Activated CD8-positive, alpha-beta memory T cell treated with anti-CD3 and anti-CD28 coated beads for 1 hour (primary cell): ENCODE results near the gene GPC4.
"Not testable (repeated sequence)": the region's sequence is repeated elsewhere in the genome, so short reads cannot be mapped to it uniquely, and the experiment has no call there.

Experiments used
- DNase-seq, 2 donors: peaks; one replicate each; pipeline ENCODE4 v3.0.0-alpha.2; 2020; ENCODE audit warnings: low read depth in 1 of 2; ENCODE audit errors: extremely low read depth in 1 of 2

The GPC4 gene

DNA sequence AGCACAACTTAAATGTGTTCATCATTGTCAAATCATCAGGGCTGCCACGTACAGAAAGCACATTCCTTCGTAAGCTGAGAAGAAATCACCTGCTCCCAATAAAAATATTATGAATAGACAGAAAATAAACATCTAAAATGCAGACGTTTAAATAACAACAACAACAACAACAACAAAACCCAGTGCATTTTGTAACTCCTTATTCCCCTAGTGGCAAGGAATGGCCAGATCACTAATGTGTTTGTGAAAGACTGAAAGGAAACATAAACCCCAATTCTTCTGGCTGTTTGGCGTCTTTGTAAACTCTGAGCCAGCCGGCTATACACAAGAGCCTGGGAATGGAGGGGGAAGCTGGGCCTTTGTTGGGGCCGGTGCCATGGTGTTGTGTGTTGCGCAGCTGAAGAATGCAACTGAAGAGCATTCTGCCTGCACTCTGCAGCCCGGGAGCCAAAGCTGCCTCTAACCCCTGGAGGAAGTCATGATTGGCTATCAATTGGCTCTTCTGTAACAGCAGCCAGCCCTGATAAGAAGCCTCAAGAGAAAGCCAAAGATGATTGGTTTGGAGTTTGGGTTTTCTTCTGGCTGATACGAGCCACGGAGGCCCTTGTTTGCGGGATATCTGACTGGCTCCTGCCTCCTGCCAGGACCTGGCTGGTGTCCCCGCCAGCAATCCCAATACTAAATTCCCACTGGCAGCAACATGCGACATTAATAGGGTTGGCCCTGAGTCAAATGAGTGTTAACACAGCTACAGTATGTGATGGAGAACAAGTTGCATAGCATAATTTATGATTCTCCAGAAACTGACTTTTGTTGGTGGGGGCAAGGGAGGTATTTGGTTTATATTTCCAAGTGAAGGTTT is 107.4 kb downstream of the GPC4 start:
- DNase-seq: no peak

- no peak for DNase-seq
Observed at GRCh38 chrX:133307094-133307493, 108.2 kb downstream of the GPC4 start.

- DNase-seq: no peak
Observed at GRCh38 chrX:133306316-133306715, 109.0 kb downstream of the GPC4 start.

GRCh38 chrX:133305348-133305747 is 109.9 kb downstream of the GPC4 start:
- no peak for DNase-seq

- DNase-seq: no peak
Observed at GRCh38 chrX:133302775-133303445, 112.4 kb downstream of the GPC4 start.

- DNase-seq: no peak
Observed at GRCh38 chrX:133300591-133300990, 114.7 kb downstream of the GPC4 start.

DNA sequence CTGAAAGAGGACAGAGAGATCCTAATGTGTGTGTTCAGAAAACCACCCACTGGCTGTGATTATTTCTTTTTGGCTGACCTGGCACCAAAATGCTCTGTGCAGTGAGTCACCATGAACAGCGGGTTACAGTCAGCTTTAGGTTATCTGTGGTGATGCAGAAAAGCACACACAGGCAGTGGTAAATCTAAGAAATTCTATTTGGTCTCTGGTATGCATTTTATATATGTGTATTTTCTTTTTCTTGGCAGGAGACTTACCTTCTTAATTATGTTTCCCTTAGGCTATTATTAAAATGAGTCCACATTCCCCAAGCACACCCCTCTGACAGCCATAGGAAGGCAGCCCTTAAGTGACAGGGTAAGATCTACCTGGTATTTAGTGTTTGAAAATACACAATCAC is 118.0 kb downstream of the GPC4 start:
- no peak for DNase-seq

DNA sequence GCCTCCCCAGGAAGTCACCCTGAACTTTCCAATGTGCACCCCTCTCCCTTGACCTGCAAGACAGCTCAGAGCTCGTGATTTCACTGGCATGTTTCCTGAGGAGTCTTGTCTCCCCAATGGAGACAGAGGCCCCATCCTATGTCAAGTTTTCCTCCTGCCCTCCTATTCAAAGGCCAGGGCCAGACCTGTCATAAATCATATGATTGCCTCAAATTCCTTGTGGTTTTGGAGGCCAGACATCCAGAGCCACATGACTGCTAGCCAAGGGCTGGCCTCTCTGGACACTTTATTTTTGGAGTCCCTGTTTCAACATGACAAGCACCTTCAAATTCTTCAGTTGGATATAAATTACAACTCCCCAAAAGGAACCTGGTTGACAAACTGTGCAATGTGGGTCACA is 121.2 kb downstream of the GPC4 start:
- DNase-seq: no peak

- DNase-seq: no peak
Observed at GRCh38 chrX:133290076-133290475, 125.2 kb downstream of the GPC4 start.

DNA sequence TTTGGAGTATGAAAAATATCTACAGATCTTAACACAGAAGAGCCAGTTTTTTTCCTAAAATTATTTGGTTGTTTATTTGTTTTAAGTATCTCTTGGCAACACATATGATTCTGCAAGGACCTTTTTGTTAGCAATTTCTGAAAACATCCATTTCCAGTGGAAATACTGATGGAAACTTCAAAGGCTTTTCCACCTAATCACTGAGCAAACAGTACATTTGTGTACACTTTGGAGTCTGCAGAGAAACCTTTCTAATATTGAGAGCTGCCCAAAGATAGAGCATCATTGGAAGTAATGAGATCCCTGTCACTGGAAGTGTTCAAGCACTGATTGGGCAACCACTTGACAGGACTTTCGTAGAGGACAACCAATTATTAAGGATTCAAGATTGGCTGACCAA is 127.4 kb downstream of the GPC4 start:
- DNase-seq: no peak

DNA sequence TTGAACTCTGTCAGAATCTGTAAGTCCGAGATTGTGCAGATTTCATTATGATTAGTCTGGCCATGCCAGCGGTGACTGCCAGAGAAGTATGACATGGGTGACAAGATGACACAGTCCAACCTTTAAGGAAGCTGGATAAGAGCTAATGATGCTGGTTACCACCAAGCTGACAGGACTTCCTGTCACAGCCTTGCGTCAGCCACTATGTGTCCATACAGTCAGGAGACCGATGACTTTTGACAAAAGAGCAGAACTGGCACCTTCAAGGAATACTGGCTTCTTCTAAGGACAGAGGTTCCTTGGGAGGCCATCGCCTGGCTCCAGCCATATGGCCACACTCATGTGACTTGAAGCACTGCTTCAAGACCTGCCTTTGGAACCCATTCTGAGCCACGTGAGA is 129.9 kb downstream of the GPC4 start:
- DNase-seq: no peak

GRCh38 chrX:133279112-133279730 is 136.1 kb downstream of the GPC4 start:
- DNase-seq: not testable (repeated sequence)

DNA sequence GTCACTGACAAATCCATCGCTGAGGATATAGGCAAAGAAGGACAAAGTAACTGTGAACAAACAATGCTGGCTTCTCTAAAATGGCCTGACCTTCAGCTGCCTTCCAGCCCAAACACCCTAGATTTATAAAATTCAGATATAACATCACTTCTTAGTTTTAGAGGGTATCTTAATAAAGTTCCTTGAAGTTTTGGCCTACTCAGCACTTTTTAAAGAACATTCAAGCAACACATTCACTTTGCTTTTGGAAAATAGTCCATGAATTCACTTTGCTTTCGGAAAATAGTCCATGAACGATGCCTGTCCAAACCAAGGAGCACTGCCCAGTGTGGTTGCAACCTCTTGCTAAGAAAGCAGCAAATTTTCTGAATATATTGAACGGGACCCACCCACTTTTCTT is 142.1 kb downstream of the GPC4 start:
- DNase-seq: no peak

- no peak for DNase-seq
Observed at GRCh38 chrX:133269168-133269567, 146.1 kb downstream of the GPC4 start.

DNA sequence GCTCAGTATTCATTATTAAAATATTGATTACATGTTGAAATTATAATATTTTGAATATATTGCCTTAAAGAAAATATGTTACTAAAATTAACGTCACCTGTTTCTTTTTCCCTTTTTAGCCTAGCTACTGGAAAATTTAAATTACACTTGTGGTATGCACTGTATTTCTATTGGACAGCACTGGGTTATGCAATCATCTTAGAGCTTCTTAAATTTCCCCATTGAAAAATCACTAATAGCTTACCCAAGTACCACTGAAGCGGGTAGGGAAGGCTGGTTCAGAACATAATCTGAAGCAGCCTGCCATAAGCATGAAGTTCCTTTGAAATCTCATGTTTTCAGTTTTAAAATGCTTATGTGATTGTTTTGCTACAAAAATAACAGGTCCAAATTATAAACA is 147.7 kb downstream of the GPC4 start:
- DNase-seq: no peak

DNA sequence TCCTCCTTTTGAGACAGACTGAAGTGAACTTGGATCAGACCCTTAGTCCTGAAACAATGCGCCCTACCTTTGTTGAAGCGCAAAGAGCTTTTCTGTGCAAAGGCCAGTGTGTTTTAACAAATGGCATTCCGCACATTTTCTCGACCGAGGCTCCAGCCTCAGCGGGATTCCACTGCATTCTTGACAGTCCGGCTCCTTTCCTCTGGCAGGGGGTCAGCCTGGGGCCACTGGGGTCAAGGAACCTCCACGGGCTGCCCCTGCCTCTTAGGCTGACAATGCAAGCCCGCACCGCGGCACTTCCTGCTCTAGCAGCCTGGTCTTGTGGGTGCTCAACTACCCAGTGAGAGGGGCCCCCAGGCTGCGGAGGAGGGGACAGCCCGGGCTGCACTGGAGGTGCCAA is 150.0 kb downstream of the GPC4 start:
- DNase-seq: no peak

GRCh38 chrX:133258481-133258880 is 156.8 kb downstream of the GPC4 start:
- no peak for DNase-seq

DNA sequence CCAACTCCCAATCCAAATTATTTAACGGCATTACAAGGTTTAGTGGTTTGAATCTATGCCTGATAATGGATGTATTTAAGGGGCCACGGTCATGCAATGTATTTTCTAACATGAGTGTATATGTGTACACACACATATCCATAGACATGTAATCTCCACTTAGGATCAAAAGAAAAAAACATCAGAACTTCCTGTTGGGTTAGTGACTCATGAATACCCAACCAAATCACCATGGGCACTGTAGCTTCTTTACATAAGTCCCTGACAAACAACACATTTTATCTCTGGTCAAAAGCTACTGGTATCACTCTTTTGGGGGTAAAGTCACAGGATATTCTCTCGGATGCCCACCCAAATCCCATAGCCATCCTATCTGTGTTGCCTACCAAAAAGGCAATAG is 160.6 kb downstream of the GPC4 start:
- no peak for DNase-seq

DNA sequence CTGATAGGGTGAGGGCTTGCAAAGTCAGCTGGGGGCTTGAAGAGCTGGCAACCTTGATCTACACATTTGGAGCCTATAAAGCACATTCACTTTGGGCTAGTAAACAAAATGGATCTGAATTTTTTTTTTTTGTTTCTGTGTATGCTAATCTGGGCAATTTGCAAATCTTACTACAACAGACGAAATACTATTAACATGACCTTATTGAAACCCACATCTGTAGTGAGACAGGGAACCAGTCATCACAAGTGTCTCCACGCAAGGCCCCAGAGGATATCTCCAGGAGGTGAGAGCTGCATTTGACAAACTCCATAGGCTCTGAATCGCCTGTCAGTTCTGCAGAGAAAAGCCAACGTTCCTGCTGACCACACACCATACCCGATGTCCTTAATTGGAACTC is 164.1 kb downstream of the GPC4 start:
- no peak for DNase-seq

DNA sequence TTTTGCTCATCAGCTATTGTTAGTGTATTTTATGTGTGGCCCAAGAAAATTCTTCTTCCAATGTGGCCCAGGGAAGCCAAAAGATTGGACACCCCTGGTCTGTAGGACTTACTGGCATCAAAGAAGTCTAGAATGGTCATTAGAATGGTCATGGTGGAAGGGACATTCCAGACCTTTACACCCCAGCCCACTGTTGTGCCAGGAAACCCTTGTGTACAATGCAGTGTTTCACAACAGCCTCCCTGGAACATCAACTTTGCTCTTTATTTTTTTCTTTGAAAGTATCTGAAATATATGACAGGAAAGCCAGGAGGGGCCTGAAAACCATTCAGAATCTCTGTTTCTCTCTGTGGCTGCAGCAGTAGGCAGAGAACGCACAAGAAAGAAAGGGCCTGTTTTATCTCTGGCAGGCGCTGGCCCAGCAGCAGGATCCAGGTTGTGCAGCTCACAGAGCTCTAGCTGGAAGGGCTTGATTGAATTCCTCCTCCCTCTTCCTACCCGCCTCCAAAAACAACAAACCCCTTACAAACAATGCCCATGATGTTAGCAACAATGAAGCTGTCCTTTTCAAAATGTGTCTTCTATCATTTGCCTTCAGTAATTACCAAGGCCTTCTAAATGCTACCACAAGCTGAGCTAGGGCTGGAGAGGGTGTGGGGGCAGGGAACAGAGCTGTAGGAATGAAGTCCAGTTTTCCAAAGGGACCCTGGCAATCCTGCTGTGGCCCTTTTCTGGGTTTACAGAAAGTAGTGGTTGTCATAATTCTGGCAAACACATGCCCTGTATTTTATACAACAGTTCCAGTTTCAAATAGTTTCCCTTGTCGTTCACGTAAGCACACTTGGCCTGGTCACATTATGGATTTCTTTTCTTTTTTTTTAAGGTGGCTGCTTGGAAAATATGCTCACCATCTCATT is 164.8 kb downstream of the GPC4 start:
- DNase-seq: no peak
